HG02884 (cell line): ENCODE data around the gene FBXL7.

Experiments used
- ATAC-seq: cut with Tn5 transposase; IDR thresholded peaks from one replicate; pipeline ENCODE4 v1.9.1; 2021; ENCODE audit warnings: mild to moderate bottlenecking, moderate library complexity; ENCODE audit not compliant: unreplicated experiment

FBXL7 gene

DNA sequence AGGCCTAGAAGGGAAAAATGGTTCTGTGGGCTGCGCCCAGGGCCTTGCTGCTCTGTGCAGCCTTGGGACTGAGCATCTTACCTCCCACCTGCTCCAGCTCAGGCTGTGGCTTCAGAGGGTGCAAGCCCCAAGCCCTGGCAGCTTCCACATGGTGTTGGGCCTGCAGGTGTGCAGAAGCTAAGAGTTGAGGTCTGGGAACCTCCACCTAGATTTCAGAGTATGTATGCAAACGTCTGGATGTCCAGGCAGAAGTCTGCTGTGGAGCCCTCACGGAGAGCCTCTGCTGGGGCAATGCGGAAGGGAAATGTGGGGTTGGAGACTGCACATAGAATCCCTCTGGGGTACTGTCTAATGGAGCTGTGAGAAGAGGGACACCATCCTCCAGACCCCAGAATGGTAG lies 36.0 kb downstream of the FBXL7 start:
- ATAC-seq: no peak

DNA sequence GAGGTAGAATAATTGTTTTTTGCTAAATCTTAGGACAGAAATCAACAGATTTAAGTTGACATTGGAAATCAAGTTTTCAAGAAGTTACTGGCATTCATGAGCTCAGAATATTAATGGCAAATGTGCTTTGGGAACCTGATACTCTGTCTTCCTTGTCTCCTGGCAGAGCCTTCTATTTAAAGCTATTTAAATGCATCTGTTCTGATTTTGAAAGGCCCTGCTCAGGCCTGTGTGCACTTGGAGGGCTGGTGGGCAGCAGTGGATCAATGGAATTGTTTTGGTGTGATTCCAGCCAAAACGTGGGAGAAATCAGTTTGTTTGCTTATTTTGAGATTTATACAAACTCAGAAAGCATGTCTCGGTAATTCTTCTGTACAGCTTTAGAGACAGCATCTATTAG lies 38.5 kb downstream of the FBXL7 start:
- ATAC-seq: no peak

DNA sequence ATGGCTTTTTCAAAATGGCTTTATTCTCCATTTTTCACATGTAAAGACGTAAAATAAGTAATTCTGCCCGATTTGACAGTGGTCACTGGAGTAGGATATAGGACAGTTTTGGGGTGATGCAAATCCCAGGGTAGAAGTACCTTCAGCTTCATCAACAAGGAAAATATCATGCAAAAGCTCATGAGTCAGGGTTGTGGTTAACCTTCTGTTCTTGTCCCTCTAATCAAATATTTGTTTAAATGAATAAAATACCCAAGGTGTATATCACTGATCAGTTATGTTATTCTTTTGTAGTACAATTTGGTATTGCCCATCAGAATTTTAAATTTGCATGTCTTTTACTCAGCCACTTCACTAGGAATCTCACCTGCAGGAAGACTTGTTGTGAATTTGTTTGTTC lies 40.0 kb downstream of the FBXL7 start:
- ATAC-seq: no peak

DNA sequence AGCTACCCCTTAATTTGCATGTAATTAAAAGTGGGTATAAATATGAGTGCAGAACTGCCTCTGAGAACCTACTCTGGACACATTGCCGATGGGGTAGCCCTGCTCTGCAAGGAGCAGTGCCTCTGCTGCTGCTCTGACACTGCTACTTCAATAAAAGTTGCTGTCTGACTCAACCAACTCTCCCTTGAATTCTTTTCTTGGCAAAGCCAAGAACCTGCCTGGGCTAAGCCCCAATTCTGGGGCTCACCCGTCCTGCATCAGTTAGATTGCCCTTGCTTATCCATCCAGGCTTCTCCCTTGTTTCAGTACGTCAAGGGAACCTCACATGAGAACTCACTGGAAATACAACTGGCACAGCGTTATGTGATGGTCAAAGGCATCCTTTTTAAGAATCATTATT lies 44.1 kb downstream of the FBXL7 start:
- no peak for ATAC-seq

DNA sequence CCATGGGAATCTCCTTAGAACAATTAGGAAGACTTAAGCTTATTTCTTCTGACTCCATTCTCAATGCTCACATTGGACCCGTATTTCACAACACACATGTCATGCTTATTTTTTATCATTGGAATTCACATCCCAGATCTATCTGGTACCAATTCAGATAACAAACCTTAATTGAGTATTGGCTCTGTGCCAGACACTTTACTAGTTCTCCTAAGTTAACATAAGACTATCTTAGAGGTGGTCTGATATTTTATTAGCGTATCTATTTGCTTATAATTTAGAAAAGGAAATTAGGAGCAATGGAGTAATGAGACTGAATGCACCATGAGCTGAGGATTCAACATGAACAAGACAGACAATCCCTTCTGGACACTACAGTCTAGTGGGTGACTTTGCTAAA lies 45.1 kb downstream of the FBXL7 start:
- ATAC-seq: no peak

DNA sequence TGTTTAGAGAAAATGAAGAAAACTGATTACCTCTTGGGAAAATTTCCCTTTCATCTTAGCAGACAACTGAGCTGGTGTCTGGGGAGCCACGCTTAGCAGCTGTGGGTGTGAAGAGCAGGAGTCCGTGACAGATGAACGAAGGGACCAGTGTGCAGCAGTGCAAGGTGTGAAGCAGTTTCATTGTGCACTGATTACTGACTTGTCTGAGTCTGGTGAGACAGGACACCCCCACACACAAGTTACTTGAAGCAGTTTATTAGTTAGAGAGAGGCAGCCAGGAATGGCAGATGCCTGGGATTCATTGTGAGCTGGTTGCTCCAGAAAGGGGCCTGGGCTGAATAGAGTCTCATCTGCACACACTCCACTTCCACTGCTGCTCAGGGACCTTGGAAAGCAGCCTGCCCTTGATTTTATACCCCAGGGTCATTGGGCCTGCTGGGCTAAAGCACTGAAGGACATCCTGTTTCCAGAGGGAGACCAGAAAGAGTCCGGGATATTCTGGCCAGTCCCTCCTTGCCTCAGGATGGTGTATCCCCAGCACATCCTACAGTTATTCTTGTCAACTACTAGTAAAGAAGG lies 47.4 kb downstream of the FBXL7 start:
- ATAC-seq: no peak

DNA sequence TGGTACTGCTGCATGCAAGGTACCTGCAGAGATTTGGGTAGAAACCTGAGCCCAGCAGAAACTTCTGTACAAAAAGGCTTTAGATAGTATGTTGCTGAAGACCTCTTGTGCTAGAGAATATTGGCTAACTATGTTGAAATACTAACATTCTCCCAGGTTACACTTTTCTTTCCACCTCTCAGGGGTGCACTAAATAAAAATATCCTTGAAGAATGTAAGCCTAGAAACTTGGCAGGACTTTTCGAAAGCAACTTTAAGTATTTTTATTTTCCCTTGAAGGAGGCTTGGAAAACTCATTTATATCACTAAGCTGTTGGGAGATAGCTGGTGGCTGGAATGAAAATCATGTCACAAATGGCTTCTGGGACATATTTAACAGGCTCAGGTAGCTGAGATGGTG lies 50.0 kb downstream of the FBXL7 start:
- no peak for ATAC-seq

DNA sequence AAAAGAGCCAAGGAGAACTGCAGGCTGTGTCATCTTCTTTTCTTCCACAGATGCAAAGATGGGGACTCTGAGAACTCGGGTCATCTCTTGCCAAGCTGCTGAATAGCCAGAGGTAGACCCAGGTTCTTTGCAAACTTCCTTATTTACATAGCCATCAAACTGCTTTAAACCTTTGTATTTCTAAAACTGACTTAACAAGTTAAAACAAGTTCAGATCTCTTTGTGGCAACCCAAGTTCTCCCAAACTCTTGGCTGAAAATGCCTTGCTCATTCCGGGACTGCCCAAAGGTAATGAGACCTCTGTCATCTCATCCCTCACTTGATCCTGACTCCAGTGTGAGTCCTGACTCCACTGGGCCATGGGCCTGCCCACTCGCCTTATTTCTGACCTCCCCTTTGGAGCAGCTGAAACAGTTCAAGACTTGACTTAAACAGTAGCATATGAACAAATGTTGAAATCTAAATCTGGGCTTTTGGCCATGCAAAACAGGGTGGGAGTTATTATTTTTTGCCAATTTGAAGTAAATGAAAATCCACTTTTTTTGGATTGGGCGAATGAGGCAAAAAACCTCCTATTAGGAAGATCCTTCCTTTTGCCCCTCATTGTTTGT lies 50.6 kb downstream of the FBXL7 start:
- no peak for ATAC-seq

DNA sequence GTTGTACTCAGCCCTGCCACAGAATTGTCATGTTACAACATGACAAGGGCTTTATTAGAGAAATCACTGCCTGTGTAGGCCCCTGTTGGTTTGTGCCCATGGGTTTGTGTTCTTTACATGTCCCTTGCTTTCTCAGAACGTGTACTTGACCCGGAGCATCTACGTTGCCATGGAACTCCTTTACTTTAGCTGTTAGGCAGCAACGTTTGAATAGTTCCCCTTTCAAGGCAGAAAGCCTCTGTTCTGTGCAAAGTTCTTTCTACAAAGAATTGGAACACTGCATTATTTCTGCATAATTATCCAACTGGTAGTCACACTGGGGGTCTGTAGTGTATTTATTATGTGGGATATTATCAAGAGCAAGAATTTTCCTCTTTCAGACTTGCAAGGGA lies 51.1 kb downstream of the FBXL7 start:
- ATAC-seq: no peak

DNA sequence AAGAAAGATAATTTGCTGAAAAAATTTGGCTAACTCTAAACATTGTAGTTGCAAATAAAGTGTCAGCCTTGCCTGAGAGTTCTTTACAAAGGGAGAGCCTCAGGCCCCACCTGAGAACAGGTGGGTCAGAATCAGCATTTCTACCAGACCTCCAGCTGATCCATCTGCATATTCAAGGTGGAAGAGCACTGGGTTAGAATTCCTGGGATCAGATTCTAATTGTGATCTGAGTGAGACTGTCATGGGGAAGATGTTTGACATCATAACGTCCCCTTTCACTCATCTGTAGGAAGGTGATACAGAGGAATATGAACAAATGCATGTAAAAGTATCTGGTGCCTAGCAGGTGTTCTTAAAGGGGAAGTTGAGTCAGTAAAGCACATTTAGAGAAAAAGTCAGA lies 54.6 kb downstream of the FBXL7 start:
- no peak for ATAC-seq

DNA sequence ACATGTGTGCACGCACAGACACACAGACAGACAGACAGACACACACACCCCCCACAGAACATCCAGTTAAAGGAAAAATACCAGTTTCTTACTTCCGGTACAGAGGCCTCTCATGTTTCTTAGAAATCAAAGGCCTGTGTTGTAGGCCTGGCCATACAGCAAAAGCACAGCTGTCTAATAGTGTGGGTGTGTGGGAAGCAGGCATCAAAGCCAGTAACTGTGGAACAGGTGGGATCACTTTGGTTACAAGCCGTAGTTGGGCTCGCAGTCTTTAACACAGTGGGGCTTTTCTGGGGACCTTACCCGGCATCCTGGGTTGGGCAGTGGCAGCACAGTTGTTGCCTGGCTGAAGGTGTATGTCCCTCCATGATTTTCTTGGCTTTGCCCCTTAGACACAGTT lies 55.2 kb downstream of the FBXL7 start:
- ATAC-seq: no peak

DNA sequence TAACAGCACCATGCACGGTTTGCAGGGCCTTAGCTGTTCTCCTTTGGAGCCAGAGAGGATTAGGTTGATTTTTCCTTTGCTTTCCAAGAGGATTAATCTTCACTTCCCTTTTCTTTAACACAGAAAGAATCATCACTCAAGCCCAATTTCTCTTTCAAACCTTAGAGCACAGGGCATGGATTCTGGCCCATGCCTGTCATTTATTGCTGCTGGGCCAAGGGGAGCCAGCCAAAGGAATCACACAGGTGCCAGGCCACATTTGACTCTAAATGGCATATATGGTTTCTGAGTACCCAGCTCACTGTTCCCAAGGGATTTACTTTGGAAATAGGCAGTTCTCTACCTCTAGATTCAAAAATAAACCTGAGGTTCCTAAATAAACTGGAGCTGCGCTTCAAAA lies 58.3 kb downstream of the FBXL7 start:
- ATAC-seq: no peak

DNA sequence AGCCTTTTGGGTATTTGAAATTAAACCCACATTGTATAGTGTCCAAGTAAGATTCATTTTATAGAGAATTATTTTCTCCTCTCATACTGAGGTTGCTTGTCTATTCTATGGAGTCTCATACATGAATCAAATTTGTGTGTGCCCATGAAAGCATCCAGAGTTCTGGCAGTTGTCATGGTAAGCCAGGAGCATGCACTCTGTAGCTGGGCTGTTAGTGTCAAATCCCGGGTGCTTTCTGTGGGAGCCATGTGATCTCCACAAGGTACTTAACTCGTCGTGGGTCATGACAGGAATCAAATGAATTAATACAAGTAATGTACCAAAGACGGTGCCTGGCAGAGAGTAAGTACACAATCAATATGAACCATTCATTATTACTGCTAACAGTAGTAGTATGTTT lies 58.7 kb downstream of the FBXL7 start:
- no peak for ATAC-seq

DNA sequence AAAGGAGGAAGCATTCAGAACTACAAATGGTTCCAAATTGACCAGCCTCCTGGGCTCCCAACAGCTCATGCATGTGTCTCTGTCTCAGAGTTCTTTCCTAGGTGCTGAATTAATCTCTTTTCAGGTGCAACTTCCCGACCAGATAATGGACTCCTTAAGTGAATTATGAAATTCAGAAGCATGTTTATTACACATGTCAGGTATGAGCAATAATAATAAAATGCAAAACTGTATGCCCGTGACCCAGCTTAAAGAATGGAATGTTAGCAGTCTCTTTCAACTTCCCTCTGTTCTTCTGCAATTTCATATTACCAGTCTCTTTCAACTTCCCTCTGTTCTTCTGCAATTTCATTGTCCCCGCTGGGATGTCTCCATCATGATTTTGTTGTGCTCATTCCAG lies 60.4 kb downstream of the FBXL7 start:
- no peak for ATAC-seq

DNA sequence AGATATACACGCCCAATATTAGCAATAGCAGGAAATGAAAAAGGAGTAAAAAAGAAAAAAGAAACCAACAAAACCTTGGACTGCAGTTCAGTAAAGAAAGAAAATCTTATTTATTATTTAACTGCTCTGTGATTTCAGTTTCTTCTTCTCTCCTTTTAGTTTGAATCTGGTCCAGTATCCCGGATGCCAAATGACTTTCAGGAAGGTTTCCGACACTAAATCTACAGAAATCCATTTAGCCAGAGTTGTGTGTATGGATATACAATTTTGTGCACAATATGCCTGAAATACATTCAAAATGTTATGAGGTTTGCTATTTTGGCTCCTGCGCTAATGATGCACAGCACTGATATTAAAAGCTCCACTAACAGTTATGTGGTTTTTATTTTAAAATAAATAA lies 64.5 kb downstream of the FBXL7 start:
- ATAC-seq: no peak

DNA sequence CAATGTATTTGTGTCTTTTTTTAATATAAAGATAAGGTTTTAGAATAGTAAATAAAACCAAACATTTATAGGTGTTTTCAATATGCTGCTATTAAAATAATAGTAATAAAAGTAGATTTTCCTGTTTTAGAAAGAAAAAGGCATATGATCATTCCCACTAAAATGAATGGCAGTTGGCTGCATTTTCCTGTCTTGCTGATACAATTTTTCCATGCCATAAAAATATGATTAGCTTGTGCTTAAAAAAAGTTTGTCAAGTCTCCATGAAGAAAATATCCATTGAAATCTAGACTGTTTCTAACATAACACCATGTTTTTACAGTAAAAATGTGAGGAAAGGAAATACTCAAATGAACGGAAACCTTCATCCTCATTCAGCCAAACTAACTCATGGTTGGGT lies 65.0 kb downstream of the FBXL7 start:
- no peak for ATAC-seq

DNA sequence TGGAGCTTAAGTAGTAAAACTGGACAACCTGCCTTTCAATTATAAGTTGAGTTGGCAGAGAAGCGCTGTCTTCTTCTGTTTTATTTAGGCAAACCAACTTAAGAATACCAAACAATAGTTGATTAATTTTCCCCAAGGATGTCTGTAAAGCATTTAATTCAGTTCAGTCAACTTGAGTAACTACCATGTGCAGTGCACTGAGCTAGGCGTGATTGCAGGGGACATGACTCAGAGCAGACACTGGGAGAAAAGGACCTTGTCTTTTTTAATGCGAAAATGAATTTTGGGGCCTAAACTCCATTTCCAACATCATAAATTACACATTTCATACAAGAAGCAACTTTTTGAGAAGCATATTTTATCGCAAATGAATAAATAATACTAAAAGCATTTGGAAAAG lies 66.3 kb downstream of the FBXL7 start:
- no peak for ATAC-seq

DNA sequence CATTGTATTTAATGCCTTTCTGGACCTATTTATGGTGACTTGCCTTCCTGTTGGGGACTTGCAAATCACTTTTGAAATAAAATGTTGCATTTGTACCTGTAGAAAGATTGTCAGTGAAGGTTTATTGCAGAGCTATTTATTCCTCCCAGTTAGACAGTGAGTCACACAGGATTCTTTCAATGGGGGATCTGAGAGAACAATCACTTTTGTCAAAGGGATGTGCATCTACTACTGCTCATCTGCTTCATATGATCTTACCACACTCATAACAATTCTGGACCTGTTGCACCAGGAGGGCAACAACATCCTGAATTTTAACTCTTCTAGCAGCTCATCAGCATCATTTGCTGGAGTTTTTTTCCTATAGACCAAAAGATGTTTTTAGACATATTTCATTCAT lies 66.8 kb downstream of the FBXL7 start:
- no peak for ATAC-seq

DNA sequence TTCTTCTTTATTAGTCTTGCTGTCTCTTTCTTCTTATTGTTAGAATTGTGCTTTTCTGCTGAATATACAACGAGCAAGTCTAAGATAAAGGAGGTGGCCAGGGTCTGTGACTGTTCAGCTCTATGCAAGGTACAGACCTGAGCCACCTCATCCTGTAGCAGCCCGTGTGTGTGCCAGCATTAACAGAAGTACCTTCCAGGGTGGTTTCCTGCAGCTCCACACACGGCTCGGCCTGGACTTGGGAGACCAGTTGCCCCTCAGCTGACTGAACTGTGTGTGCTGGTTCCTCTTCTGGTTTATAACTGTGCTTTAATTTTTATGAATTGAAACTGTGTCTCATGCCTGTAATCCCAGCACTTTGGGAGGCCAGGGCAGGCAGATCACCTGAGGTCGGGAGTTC lies 70.5 kb downstream of the FBXL7 start:
- ATAC-seq: no peak

DNA sequence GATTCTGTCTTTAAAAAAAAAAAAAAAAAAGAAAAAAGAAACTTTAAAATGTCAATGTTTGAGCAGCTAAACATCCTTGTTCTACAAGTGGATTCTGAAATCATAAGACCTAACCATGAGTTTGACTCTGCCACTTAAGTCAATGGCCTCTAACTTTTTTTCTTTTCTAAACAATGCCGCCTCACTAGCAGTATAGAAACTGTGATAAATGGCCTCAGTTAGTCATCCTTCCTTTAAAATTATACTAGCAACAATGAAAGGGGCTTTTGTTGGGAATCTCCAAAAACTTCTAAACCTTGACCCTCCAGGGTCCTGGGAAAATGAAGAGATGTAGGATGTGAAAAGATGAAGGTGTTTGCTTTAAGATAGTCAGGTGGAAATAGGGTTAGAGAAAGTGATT lies 71.1 kb downstream of the FBXL7 start:
- no peak for ATAC-seq

DNA sequence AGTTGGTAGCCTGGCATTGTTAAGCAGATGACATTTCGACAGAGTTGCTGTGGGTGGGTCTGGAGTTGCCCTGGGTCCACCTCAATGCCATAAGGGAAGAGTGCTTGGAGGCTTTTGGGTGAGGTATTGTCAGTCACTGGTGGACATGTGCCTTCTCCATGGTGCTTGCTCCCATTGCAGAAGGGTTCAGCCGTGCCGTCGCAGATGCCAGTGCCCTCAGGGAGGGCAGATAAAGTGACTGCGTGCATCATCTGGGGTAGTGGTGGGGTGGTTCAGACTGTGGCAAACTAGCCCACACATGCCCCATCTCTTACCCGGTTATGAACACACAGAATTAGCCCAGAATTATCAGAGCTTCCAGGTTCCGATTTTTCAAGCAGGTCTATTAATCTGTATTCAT lies 71.6 kb downstream of the FBXL7 start:
- ATAC-seq: no peak

DNA sequence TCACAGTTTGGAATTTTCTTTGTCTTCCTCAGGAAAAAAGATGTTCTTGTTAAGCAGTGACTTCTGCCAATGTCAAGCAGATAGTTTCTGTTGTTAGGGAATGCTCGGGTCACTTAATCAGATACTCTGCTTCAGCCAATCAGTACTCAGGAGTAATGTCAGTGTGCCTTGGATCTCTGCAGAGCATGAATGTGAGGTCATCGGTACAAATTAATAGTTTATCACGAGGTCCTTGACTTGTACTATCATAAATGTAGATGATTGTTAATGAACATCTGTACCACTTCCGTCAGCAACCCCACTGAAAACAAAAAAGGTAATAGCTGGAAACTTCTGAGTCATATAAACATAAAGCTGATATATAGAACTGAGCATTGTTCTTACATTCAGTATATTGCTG lies 73.6 kb downstream of the FBXL7 start:
- ATAC-seq: no peak

DNA sequence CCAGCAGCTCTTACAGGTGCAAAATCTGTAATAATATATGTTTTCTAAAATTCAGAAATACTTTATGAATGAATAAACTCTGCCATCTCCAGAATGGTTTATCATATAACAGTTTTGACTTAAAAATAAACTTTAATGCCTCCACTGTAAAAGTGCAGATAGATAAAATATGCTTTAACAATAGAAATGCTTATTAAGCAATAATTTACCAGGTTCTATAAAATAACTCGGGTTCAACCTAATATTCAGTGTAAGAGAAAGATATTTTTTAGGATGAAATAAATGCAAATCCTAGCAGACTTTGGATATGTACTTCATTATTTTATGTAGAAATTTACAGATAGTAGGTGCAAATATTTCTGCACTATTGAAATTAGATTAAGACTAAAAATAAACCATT lies 74.1 kb downstream of the FBXL7 start:
- ATAC-seq: no peak
